Prostate gland (tissue), 2 donors: ENCODE measurements around the gene THRB. TPM values are rescaled to one million over a fixed set of nuclear protein-coding genes. Genes with fewer than 3 reads are reported as not detected.

Experiments
- DNase-seq: peaks from one replicate; pipeline ENCODE4 v3.0.0-alpha.2; 2019; ENCODE audit warnings: low spot score
- H3K27ac ChIP-seq, 2 donors: fragments of 200-600 bp; sonication (generic); 2 replicates each; pipeline ENCODE4 v1.5.1; 2017 to 2019
- H3K27me3 ChIP-seq: fragments of 200-600 bp; sonication (generic); replicated peaks from 2 replicates; pipeline ENCODE4 v1.5.1; 2019; ENCODE audit not compliant: insufficient read depth
- H3K36me3 ChIP-seq, 2 donors: fragments of 200-600 bp; sonication (generic); 1 replicate in 1 of 2; 2 replicates in 1 of 2; pipeline versions ENCODE4 v1.5.1 to v1.8.1; 2017 to 2019
- H3K4me1 ChIP-seq: fragments of 200-600 bp; sonication (generic); replicated peaks from 2 replicates; pipeline ENCODE4 v1.5.1; 2019
- H3K4me3 ChIP-seq, 2 donors: fragments of 200-600 bp; sonication (generic); 2 replicates each; pipeline ENCODE4 v1.5.1; 2017 to 2019
- H3K9me3 ChIP-seq: fragments of 200-600 bp; sonication (generic); 2 replicates; pipeline ENCODE4 v1.5.1; 2017
- CTCF ChIP-seq, 4 experiments: fragments of 200-600 bp in 2 of 4; fragments of 450-650 bp in 2 of 4; sonication (generic) in 2 of 4; IDR thresholded peaks; 1 replicate in 3 of 4; 2 replicates in 1 of 4; pipeline ENCODE4 v1.5.1; 2016 to 2019; ENCODE audit warnings: antibody characterized with exemption in 4 of 4, mild to moderate bottlenecking in 2 of 4, moderate library complexity in 2 of 4
- POLR2A ChIP-seq: fragments of 450-650 bp; IDR thresholded peaks from one replicate; pipeline ENCODE4 v1.6.1; 2016; ENCODE audit warnings: antibody characterized with exemption, mild to moderate bottlenecking
- POLR2AphosphoS5 ChIP-seq: sonication (generic); formaldehyde crosslinking; IDR thresholded peaks from one replicate; pipeline ENCODE4 v1.6.1; 2017; ENCODE audit warnings: antibody characterized with exemption
- WGBS: methylation state at CpG from one replicate; pipeline ENCODE4 v1.1.5; 2018; 5-methylcytosine and 5-hydroxymethylcytosine counted together
- intact Hi-C: fragments of 100-400 bp; cut with DNase I; formaldehyde crosslinking; loops from one replicate; pipeline ENCODE4 v1.14.2; 2022
- microRNA counts, 2 donors: library from miRNA; unstranded; fragments of <30 nt; microRNA quantifications; one replicate each; lab custom pipeline; 2016 to 2017
- microRNA-seq: library from miRNA; unstranded; fragments of <30 nt; microRNA quantifications from one replicate; pipeline ENCODE4, GENCODE V29; 2016
- small RNA-seq, 2 donors: library from RNA; depleted of rRNA; stranded (forward); fragments of <200 nt; gene quantifications; one replicate each; pipeline ENCODE3, GENCODE V24; 2016
- total RNA-seq, 2 donors: library from RNA; depleted of rRNA; stranded (reverse); fragments of >200 nt; gene quantifications; one replicate each; pipeline ENCODE4 v1.1.0, GENCODE V29; 2016

THRB gene
- total RNA-seq, 2 donors from 2014 or later = 13.0 to 39.6 TPM

- Histone ChIP-seq H3K9me3 (no peaks in the 10 kb centered on the region), H3K36me3 (no peaks in the 10 kb centered on the region), H3K27me3 (no peaks in the 10 kb centered on the region), H3K27ac (no peak overlapping the region), H3K4me3 (no peak overlapping the region), H3K4me1 (no peaks in the 10 kb centered on the region)
- intact Hi-C loops = loop anchor here (5.0 kb wide), 1 partner anchor 170 kb away; no protein-coding TSS in a partner anchor
- no peak for TF ChIP-seq POLR2AphosphoS5
- no peak for TF ChIP-seq CTCF (IDR thresholded peaks at IDR 0.05)
- TF ChIP-seq POLR2A = no peak
- DNase-seq = no peak
- WGBS = 81% methylated on average over 3 of the region's 3 CpGs
These were observed 427.2 kb downstream of the THRB start for GRCh38 chr3:24067483-24067882.

MicroRNA genes within 50 kb of the gene (microRNA counts, 767-probe panel; counts per million panel counts)
- 0 to 431 counts per million in 2 donors for microRNA hsa-miR-4792 (lab: Ali Mortazavi, UCI)

Small RNA genes lying within 50 kb of the gene (microRNA-seq; reads per million reads assigned to microRNA genes)
- gene MIR4792 = not detected

Small RNA genes lying within 50 kb of the gene (small RNA-seq; reads per million reads assigned to genes)
- 0 reads per million in 2 donors for gene MIR4792
